ENCODE measurements around the gene MEIS1.
"Not testable (repeated sequence)": the region's sequence is repeated elsewhere in the genome, so short reads cannot be mapped to it uniquely, and the experiment has no call there.

MEIS1 gene

DNA sequence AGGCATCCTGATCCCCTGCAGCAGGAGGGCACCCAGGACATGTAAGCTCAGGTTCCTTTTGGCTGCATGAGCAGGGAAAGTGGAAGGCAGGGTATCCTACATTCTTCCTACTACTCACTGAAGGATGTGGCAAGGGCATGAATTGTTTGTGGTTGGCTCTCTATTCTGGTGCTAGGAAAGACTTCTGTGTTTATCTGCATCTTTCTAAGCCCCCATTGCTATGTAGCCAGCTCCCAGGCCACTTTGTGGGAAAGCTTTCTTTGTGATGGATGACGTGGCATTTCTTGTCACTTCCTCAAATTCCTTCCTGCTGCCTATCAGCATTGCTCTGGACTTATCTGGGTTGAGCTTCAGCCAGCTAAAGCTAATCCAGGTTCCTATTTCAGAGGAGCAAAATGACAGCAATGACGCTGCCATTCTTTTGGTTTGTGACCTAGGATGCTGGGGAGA, 46.2 kb downstream of the MEIS1 start:
- H3K4me3 ChIP-seq (replicated peaks; ENCODE audit: low read depth, low read length) = no peak overlapping the region
- DNase-seq (ENCODE audit: extremely low read depth, low read depth) = no peak
- TF ChIP-seq, protein P1, sequence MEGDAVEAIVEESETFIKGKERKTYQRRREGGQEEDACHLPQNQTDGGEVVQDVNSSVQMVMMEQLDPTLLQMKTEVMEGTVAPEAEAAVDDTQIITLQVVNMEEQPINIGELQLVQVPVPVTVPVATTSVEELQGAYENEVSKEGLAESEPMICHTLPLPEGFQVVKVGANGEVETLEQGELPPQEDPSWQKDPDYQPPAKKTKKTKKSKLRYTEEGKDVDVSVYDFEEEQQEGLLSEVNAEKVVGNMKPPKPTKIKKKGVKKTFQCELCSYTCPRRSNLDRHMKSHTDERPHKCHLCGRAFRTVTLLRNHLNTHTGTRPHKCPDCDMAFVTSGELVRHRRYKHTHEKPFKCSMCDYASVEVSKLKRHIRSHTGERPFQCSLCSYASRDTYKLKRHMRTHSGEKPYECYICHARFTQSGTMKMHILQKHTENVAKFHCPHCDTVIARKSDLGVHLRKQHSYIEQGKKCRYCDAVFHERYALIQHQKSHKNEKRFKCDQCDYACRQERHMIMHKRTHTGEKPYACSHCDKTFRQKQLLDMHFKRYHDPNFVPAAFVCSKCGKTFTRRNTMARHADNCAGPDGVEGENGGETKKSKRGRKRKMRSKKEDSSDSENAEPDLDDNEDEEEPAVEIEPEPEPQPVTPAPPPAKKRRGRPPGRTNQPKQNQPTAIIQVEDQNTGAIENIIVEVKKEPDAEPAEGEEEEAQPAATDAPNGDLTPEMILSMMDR (IDR thresholded peaks at IDR 0.05; ENCODE audit: low read depth, low read length, missing control alignments) = no peak

DNA sequence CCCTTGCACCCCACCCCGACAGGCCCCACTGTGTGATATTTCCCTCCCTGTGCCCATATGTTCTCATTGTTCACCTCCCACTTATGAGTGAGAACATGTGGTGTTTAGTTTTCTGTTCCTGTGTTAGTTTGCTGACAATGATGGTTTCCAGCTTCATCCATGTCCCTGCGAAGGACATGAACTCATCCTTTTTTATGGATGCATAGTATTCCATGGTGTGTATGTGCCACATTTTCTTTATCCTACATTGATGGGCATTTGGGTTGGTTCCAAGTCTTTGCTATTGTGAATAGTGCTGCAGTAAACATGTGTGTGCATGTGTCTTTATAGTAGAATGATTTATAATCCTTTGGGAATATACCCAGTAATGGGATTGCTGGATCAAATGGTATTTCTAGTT, 50.3 kb downstream of the MEIS1 start:
- not testable (repeated sequence) for H3K4me3 ChIP-seq (replicated peaks; ENCODE audit: low read depth, low read length); DNase-seq (ENCODE audit: extremely low read depth, low read depth)

DNA sequence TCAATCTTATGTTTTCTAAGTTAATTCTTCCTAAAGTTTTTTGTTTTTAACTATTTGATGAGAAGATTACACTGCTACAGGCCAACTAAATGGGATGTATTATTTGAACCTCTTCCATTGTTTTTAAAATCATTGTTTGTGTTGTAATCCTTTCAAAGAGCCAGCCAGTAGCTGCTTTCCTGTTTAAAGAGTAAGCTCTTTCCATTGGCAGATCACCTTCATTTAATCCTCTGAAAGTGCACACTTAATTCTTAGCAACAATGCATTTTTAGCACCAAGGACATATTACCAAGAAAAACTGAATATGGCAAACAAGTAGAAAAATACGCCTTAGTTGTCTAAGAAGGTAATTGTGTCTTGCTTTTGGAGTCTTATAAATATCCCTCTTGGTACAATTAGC, 54.0 kb downstream of the MEIS1 start:
- no peak for DNase-seq (ENCODE audit: extremely low read depth, low read depth)
- H3K4me3 ChIP-seq (replicated peaks; ENCODE audit: low read depth, low read length) = no peak overlapping the region
- TF ChIP-seq, protein P1 (IDR thresholded peaks at IDR 0.05; ENCODE audit: low read depth, low read length, missing control alignments) = no peak

DNA sequence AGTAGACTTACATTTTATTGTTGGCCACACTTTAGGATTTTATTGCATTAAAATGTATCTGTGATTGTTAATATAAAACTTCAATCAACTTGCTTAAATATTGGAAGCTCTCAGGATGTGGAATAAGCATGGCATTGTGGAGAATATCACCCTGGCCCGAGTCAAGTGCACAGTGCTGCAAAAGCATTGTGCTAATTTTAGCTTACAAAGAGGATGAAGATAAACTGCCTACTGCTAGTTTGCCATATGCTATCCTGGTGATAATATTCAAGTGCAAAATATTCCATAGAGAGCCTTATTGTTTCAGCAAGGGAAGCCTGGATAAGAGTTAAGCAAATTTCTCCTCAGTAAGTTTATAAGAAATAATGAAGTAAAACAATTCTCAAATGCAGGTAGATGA, 54.5 kb downstream of the MEIS1 start:
- H3K4me3 ChIP-seq (replicated peaks; ENCODE audit: low read depth, low read length) = no peak overlapping the region
- TF ChIP-seq, protein P1 (IDR thresholded peaks at IDR 0.05; ENCODE audit: low read depth, low read length, missing control alignments) = no peak
- DNase-seq (ENCODE audit: extremely low read depth, low read depth) = no peak

DNA sequence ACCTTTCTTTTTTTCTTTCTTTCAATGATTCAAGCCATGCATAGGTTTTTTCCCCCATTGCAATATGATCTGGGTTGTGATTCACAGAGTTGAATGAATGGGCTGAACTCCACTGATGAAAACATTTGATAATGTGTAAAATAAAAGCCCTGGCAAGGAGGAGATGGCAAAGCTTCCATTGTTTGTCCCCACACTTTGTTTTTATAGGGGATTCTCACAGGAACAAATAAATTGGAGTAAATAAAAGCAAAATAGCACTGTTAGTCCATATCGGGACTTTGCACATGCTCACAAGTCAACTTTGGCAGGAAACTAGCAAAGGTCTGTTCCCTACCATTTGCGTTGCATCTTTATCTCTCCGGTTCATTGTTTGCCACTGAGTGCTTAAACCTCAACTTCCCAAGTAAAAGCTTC, 55.7 kb downstream of the MEIS1 start:
- TF ChIP-seq, protein P1 (IDR thresholded peaks at IDR 0.05; ENCODE audit: low read depth, low read length, missing control alignments) = no peak
- DNase-seq (ENCODE audit: extremely low read depth, low read depth) = no peak

DNA sequence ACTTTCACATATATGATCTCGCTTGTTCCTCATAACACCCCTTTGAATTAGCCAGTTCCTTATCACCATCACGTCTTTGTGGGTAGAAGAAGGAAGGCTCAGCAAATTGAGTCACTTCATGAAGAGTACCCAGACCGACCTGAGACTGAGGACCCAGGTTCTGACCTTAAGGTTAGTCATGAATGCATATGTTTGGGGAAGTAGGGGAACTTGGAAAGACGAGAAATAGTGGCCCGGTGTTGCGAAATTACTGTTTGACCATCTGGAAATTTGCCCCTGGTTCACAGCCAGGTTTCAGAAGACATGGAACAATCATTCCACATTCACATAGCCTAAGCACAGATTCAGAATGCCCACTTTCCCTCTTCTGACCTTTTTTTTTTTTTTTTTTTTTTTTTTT, 59.8 kb downstream of the MEIS1 start:
- TF ChIP-seq, protein P1 (IDR thresholded peaks at IDR 0.05; ENCODE audit: low read depth, low read length, missing control alignments) = no peak
- peak; percentile 49 for DNase-seq (ENCODE audit: extremely low read depth, low read depth)
- no peak overlapping the region for H3K4me3 ChIP-seq (replicated peaks; ENCODE audit: low read depth, low read length)

More for the DNA sequence above, 55.7 kb downstream of the MEIS1 start:
- H3K4me3 ChIP-seq (replicated peaks; ENCODE audit: low read depth, low read length) = no peak overlapping the region

DNA sequence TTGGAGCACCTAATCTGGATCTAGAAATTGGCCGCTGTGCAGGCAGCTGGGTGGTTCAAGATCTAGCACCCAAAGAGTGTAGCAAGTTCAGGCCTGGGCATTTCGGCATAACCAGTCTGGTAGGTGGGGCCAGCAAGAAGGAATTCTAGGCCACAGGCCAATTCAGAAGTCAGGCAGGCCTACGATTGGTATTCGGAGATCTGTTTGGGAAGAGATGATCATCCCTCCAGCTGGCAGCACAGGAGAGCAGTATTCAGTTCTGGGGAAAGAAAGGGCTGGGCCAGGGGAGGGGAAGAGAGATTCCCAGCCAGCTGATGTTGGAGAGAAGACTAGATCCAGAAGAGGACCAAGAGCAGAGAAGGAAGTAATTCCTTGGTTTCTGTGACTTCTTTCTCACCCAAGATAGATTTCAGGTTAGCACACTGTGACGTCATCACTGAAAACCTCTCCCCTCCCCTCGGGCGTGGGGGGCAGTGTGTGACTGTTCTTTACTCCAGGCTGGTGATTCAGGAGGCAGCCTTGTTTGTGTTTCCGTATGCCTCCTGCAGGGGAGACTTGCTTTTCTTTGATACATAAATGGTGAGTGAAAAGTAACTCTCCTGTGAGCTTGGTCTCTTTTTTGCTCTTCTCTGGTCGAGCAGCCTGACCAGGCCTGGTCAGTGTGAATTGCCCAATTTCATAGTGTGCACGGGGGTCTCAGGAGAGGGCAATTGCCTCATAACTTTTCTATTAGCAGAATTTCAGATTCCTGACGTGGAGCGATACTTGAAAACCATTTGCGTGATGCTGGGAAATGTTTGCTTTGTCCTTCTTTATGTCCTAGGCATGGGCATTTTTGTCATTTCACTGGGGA, 61.1 kb downstream of the MEIS1 start:
- TF ChIP-seq, protein P1 (IDR thresholded peaks at IDR 0.05; ENCODE audit: low read depth, low read length, missing control alignments) = peak; percentile 11
- H3K4me3 ChIP-seq (replicated peaks; ENCODE audit: low read depth, low read length) = no peak overlapping the region
- DNase-seq (ENCODE audit: extremely low read depth, low read depth) = peak; percentile 33
